ENCODE measurements around the gene STT3B.
"Not testable (repeated sequence)": the region's sequence is repeated elsewhere in the genome, so short reads cannot be mapped to it uniquely, and the experiment has no call there.

The STT3B gene

DNA sequence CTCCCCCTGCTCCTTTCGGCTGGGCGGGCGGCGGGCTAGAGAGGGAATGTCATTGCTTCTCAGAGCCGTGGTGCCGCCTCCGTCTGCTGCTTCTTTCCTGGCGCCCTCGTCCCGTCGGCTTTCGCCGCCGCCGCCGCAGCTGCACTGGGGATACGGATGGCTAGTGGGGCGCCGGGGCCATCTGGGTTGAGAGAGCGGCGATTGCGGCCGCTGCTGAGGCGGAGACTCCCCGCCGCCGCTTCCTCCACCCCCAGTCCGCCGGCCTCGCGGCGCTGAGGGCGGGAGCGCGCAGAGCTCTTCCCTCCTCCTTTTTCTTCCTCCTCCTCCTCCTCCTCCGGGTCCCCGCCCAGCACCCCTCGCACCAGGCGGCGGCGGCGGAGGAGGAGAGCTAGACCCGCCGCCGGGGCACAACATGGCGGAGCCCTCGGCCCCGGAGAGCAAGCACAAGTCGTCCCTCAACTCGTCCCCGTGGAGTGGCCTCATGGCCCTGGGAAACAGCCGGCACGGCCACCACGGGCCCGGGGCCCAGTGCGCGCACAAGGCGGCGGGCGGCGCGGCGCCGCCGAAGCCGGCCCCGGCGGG lies at the start of gene STT3B:
STT3B (plus strand) TSS at position 339 of the 582 bp plus-strand sequence; CDS start at position 413, 74 bp downstream.
- DNase-seq (ENCODE audit: low spot score): no peak

DNA sequence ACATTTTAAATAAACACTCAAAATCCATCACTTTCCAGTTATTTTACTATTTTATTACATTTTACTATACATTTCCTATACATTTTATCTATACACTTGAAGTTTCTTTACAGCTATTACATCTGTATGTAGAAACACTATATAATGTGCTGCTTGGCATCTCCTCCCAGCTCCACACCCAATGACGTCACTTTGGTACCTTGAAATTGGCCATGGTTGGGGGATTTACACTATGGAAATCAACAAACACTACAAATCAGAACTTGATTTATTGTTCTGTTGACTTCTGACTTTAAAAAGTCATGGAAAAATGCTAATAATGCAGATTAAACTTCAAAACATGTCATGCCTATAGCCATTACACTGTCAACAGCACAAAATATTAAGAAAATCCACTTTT lies 48.9 kb upstream of the STT3B start:
- no peak for DNase-seq (ENCODE audit: low spot score)

- no peak for DNase-seq (ENCODE audit: low spot score)
These were observed 47.5 kb upstream of the STT3B start for GRCh38 chr3:31485196-31485595.

GRCh38 chr3:31486865-31487533 lies 45.7 kb upstream of the STT3B start:
- no peak for DNase-seq (ENCODE audit: low spot score)

- DNase-seq (ENCODE audit: low spot score): no peak
These were observed 44.2 kb upstream of the STT3B start for GRCh38 chr3:31488475-31489017.

DNA sequence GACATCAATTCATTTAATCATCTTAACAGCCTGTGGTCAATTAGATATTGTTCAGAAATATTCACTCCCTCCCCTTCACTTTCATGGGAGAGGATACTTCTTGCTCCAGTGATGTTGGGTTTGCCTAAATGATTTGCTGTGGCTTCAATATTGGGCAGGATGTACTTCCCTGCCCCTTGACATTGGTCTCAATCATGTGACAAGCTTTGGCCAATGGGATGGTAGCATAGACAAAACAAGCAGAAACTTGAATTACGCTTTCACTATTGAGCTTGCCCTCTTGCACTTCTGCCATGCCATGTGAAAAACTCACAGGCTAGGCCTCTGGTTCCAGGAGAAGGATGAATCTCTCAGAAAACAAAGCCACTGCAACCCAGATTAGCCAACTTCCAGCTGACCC lies 42.2 kb upstream of the STT3B start:
- no peak for DNase-seq (ENCODE audit: low spot score)

GRCh38 chr3:31491660-31492059 lies 41.1 kb upstream of the STT3B start:
- no peak for DNase-seq (ENCODE audit: low spot score)

DNA sequence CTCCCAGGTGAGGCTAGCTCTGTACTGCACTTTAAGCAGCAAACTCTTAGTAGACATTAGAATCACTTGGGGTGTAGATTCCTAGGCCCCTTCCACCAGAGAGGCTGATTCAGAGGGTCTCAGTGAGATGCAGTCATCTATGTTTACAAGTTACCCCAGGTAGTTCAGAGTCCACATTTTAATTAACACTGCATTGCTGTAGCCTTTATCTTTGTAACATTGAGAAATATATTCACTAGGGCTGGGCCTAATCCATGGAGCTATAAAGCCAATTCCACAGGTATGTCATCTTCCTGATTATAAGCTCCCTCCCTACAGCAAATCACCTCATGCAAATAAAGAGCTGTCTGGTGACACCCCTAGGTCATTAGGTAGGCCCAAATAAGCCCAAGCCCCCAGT lies 39.6 kb upstream of the STT3B start:
- no peak for DNase-seq (ENCODE audit: low spot score)

DNA sequence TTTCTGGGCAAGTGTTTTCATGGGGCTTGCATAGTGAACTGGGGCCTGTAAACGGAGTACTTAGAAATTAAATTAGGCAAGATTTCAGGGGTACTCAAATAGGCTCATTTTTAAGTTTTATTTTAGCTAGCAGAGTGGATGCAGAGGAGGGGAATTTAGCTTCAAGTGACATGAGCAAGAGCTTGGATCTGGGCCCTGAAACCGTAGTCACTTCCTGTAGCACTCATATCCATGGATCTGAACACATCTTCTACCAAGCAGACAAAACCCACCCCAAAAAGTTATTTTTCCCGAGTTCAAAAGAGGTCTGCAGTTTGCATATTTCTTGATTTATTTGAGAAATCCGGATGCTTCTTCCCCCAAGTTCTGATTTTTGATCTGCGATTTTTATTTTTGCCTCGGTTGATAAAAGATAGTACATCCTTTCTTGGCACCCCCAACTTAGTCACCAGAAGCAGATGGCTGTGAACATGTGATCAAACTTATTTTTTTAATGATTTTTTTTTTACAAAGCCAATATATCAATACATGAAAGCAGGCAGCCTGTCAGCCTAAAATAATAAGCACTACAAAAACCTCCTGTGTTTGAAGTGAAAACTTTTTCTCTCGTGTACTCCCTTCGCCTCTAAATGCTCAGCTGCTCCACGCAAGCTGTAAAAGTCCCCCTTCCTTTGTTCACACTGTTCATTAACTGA lies 36.6 kb upstream of the STT3B start:
- no peak for DNase-seq (ENCODE audit: low spot score)

GRCh38 chr3:31498791-31499190 lies 33.9 kb upstream of the STT3B start:
- no peak for DNase-seq (ENCODE audit: low spot score)

GRCh38 chr3:31499281-31499680 lies 33.4 kb upstream of the STT3B start:
- DNase-seq (ENCODE audit: low spot score): no peak

- DNase-seq (ENCODE audit: low spot score): no peak
These were observed 29.9 kb upstream of the STT3B start for GRCh38 chr3:31502803-31503221.

DNA sequence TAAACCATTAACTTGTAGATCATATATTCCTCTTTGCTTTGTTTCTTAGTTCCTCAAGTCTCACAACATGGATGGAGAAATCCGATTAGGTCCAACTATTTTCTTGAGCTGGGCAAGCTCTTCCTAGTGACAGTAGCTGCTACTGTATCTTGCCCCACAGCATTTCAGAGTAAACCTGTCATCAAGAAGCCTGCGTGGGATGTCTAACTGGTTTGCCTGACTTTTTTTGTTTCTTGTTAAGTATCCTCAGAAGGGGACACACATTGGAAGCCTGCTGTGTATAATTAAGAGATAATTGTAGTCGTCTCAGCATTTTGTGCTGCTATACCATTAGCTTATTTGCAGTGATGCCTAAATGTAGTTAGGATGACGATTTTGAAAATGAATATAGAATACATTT lies 29.3 kb upstream of the STT3B start:
- no peak for DNase-seq (ENCODE audit: low spot score)

DNA sequence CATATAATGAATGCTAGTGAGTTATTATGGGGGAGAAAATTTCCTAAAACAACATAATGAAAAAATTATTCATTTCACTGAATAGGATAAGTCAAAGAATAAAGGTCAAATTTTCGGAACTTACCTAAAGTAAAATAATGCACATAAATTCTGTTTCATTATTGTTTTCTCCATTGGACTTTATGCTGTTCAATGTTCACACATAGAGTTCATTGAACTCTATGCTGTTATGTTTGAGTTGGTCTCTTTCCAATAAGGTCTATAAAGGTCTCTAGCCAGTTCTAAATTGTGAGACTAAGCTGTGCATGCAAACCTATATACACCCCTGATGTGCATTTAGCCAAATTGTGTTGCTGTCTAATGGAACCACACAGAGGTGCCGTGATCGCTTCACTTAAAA lies 28.5 kb upstream of the STT3B start:
- DNase-seq (ENCODE audit: low spot score): no peak

DNA sequence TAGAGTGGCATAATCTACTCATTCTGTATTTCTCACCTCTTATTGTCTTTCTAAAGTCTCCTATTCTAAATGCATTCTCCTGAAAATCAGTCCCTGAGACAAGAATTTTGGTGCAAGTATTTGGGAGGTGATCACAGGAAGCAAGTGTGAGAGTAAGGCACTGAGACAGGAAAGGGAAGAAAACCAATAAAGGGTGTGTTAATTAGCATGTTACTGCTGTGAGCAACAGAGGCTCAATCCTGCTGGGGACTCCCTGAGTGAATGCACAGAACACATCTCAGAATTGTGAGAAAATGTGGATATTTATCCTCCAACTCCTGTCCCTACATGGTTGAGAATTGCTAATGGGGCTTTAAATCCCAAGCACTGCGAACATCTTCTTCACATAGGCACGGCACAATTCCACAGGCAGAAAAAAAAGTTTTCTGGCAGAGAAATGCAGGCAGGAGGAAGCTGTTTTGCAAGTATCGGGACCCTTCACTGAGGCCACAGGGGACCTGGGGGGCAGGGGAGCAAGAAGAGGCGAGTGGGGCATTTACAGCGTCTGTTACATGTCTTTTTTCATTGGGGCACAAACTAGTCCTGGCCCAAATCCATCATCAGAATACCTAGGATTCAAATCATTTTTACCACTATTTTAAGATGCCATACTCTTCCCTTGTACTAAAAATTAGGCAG lies 27.2 kb upstream of the STT3B start:
- DNase-seq (ENCODE audit: low spot score): no peak

- DNase-seq (ENCODE audit: low spot score): not testable (repeated sequence)
These were observed 26.2 kb upstream of the STT3B start for GRCh38 chr3:31506515-31506914.

- no peak for DNase-seq (ENCODE audit: low spot score)
These were observed 24.1 kb upstream of the STT3B start for GRCh38 chr3:31508452-31509146.

GRCh38 chr3:31509147-31509728 lies 23.5 kb upstream of the STT3B start:
- DNase-seq (ENCODE audit: low spot score): no peak

DNA sequence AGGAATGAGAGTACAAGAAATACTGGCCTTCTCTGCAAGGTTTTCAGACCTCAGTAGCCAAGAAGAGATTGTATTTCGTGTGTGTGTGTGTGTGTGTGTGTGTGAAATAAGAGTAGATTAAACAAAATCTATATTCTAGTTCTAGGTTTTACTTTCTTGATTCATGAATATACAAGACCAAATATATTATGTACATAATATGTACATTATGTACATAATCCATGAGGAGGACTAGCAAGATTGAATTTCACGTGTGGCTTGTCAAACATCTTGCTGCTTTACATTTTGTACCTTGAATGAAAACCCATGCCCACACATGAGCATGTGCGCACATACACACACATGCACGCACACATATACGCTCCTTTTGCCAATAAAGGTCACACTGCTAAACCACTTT lies 18.2 kb upstream of the STT3B start:
- no peak for DNase-seq (ENCODE audit: low spot score)

DNA sequence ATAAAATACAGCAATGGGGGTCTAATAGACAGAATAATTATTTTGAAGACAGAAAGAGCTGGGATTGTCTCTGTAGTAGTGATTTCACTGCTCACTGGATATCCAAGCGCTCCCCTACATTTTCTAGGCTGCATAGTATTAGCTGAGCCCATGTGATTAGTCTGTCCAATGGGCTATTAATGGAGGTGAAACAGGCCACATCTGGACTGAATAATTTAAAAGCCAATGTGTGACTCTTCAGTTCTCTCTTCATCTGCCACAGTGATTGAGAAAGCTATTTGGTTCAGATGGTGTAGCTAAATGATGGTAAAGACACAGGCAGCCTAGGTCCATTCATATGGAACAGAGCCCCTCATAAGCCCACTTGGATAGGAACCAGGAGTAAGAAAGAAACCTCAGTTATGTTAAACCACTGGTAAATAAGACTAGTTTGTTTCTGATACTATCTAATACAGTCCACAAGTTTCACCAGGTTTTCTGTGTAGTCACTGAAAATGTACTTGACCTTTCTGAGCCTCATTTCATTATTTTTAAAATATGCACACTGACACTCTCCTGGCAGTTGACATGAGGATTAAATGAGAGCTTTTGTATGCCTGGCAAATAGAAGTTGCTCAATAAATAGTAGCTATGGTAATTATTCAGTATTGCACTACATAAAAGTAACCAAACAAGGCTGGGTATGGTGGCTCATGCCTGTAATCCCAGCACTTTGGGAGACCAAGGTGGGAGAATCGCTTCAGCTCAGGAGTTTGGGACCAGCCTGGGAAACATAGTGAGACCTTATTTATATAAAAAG lies 17.0 kb upstream of the STT3B start:
- DNase-seq (ENCODE audit: low spot score): no peak

GRCh38 chr3:31516757-31517156 lies 16.0 kb upstream of the STT3B start:
- DNase-seq (ENCODE audit: low spot score): no peak

Data from cerebellar cortex (tissue), 1 donor.